Gastroesophageal sphincter (tissue), 4 donors: Measurements from ENCODE around the gene SNX25. TPM values are rescaled to one million over a fixed set of nuclear protein-coding genes. Genes with fewer than 3 reads are reported as not detected.
"Not testable (repeated sequence)": the region's sequence is repeated elsewhere in the genome, so short reads cannot be mapped to it uniquely, and the experiment has no call there.

Experiments used
- ATAC-seq: fragments of 150-250 bp; one replicate; pipeline ENCODE4 v1.9.1; 2016; ENCODE audit warnings: mild to moderate bottlenecking, moderate library complexity
- H3K27ac ChIP-seq, 4 donors: fragments of 200-600 bp; sonication (generic) in 3 of 4; 1 replicate in 3 of 4; 2 replicates in 1 of 4; pipeline ENCODE4 v1.5.1; 2016 to 2019
- H3K27me3 ChIP-seq: fragments of 200-600 bp; sonication (generic); one replicate; pipeline ENCODE4 v1.5.1; 2019
- H3K36me3 ChIP-seq, 2 donors: fragments of 200-600 bp; sonication (generic); one replicate each; pipeline ENCODE4 v1.5.1; 2019; ENCODE audit warnings: control low read depth in 1 of 2
- H3K4me1 ChIP-seq, 3 donors: fragments of 200-600 bp; sonication (generic); 1 replicate in 2 of 3; 2 replicates in 1 of 3; pipeline ENCODE4 v1.5.1; 2016 to 2019; ENCODE audit warnings: control low read depth in 2 of 3
- H3K4me3 ChIP-seq, 2 donors: fragments of 200-600 bp; sonication (generic); one replicate each; pipeline ENCODE4 v1.5.1; 2019; ENCODE audit warnings: mild to moderate bottlenecking in 1 of 2, moderate library complexity in 1 of 2
- H3K9me3 ChIP-seq, 3 donors: fragments of 200-600 bp; sonication (generic); one replicate each; pipeline ENCODE4 v1.5.1; 2017 to 2019; ENCODE audit warnings: control low read depth in 2 of 3
- EP300 ChIP-seq: sonication (generic); formaldehyde crosslinking; IDR thresholded peaks from one replicate; pipeline ENCODE4 v1.6.1; 2017; ENCODE audit warnings: antibody characterized with exemption, mild to moderate bottlenecking
- POLR2A ChIP-seq, 2 donors: fragments of 450-650 bp; IDR thresholded peaks; one replicate each; pipeline ENCODE4 v1.6.1; 2017; ENCODE audit warnings: antibody characterized with exemption in 2 of 2, mild to moderate bottlenecking in 2 of 2, moderate library complexity in 1 of 2
- POLR2AphosphoS5 ChIP-seq: sonication (generic); formaldehyde crosslinking; IDR thresholded peaks from one replicate; pipeline ENCODE4 v1.6.1; 2017; ENCODE audit warnings: antibody characterized with exemption
- WGBS, 2 donors: methylation state at CpG; one replicate each; pipeline ENCODE4 v1.1.5; 2018; ENCODE audit warnings: low coverage in 1 of 2; 5-methylcytosine and 5-hydroxymethylcytosine counted together
- total RNA-seq, 4 donors: library from RNA; depleted of rRNA; stranded (reverse); fragments of >200 nt; gene quantifications; one replicate each; pipeline ENCODE4 v1.1.0, GENCODE V29; 2016
- TF ChIP-seq, protein P1 (sequence below), 4 experiments: fragments of 200-600 bp in 2 of 4; fragments of 450-650 bp in 2 of 4; sonication (generic) in 1 of 4; IDR thresholded peaks; one replicate each; pipeline ENCODE4 v1.5.1; 2017 to 2019; ENCODE audit warnings: antibody characterized with exemption in 4 of 4, mild to moderate bottlenecking in 2 of 4, moderate library complexity in 2 of 4

The SNX25 gene
- total RNA-seq, 4 donors from 2014 or later, result 17.9 to 30.5 (median 24.9) TPM

DNA sequence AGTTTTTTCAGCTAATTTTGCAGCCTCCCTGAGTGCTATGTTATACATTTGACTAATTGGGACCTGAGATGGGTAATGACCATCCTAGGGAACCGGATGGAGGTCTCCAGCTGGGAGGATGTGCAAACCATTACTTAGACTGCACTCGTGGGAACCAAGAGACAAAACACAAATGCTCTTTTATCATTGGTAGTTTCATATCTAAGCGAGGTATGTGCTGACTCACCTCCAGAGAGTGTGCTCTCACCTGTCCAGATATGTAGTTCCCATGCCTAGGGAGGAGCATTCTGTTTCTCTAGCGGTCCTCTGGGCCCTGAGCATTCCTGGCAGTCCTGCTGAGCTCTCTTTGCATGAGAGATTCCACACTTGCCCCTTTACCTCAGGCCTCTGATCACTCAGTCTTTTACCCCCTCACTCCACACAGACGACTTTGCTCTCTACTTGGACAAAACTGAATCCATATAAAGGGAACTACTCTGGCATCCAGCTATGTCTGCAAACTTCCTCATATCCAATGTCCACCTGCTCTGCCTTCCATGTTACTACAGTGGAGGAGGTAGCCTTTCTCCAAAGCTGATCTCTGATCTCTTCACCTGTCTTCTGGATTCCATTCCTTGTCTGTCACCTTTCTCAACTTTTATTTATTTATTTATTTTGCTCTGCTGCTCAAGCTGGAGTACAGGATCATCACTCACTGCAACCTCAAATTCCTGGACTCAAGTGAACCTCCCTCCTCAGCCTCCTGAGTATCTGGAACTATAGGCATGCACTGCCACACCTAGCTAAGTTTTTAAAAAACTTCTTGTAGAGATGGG is 97.9 kb downstream of the SNX25 start:
- H3K27ac ChIP-seq, result no peak overlapping the region
- no peak for ATAC-seq

DNA sequence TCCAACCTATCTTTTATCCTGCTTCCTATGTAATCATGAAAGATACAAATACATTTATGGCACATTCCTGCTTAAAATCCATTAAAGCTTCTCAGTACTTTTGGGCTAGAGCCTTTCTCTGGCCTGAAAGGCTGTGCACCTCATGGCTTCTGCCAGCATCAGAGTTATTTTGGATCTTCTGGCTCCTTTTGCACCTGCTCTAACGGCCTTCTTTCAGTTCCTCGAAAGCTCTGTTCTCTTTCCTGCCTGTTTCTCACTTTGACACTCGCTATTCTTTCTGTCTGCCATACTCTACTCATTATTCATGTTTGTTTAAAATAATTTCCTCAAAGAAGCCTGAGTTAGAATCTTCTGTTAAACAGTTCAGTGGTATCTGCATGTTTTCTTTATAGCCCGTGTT is 100.4 kb downstream of the SNX25 start:
- no peak overlapping the region for H3K4me3 ChIP-seq
- H3K9me3 ChIP-seq, result no peaks in the 10 kb centered on the region
- peaks cover 0 to 63% of the 10 kb centered on the region in 2 donors for H3K36me3 ChIP-seq
- TF ChIP-seq, protein P1, sequence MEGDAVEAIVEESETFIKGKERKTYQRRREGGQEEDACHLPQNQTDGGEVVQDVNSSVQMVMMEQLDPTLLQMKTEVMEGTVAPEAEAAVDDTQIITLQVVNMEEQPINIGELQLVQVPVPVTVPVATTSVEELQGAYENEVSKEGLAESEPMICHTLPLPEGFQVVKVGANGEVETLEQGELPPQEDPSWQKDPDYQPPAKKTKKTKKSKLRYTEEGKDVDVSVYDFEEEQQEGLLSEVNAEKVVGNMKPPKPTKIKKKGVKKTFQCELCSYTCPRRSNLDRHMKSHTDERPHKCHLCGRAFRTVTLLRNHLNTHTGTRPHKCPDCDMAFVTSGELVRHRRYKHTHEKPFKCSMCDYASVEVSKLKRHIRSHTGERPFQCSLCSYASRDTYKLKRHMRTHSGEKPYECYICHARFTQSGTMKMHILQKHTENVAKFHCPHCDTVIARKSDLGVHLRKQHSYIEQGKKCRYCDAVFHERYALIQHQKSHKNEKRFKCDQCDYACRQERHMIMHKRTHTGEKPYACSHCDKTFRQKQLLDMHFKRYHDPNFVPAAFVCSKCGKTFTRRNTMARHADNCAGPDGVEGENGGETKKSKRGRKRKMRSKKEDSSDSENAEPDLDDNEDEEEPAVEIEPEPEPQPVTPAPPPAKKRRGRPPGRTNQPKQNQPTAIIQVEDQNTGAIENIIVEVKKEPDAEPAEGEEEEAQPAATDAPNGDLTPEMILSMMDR (IDR thresholded peaks at IDR 0.05), result no peak
- TF ChIP-seq EP300 (no peak), POLR2AphosphoS5 (no peak), POLR2A (IDR thresholded peaks at IDR 0.05) (no peak)
- 48 to 73% methylated on average over 4 of the region's 4 CpGs for WGBS, 2 donors
- no peak for ATAC-seq
- H3K27ac ChIP-seq, result no peak overlapping the region
- H3K4me1 ChIP-seq, result no peaks in the 10 kb centered on the region
- no peaks in the 10 kb centered on the region for H3K27me3 ChIP-seq

More for the DNA sequence above, 97.9 kb downstream of the SNX25 start:
- WGBS, 2 donors, result 74 to 91% methylated on average over 4 to 5 of the region's 5 CpGs
- Histone ChIP-seq H3K4me1 (no peaks in the 10 kb centered on the region), H3K4me3 (no peak overlapping the region), H3K27me3 (no peaks in the 10 kb centered on the region), H3K36me3 (peaks cover 0 to 47% of the 10 kb centered on the region in 2 donors), H3K9me3 (no peaks in the 10 kb centered on the region)
- TF ChIP-seq POLR2A (IDR thresholded peaks at IDR 0.05) (no peak), POLR2AphosphoS5 (no peak), EP300 (no peak)
- TF ChIP-seq, protein P1 (IDR thresholded peaks at IDR 0.05), result no peak

DNA sequence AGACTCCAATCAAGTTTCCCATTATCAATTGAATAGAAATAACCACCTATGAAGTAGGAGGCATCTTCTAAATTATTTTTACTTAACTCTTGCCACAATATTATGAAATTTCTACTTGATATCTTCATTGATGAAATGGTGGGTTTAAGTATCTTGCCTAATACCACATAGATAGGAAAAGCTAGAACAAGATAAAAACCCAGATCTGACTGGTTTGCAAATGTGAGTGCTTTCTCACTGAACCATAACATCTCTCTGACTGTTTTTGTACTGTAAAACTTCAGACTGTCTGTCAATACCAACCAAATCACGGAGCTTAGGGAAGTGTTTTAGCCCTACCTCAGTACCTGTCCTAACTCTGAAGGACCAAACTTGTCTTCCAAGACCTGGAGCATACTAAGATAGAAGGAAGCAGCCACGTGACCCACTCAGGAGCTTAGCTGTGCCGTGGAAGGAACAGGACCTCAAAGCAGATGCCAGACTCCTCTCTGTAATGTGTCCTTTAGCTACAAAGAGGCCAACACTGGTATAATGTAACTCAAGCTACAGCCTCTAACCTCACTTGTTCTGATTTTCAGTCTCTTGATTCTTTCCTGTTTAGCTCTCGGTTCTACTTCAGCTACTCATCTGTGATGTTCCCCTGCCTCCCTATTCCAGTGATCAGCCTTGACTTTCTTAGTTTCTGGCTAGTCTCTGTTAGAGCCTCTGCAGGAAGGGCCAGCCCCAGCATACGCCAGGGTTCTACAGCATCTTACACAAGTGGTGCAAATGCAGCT is 101.9 kb downstream of the SNX25 start:
- ATAC-seq, result no peak
- Histone ChIP-seq H3K27ac (no peak overlapping the region), H3K36me3 (peaks cover 0 to 69% of the 10 kb centered on the region in 2 donors), H3K4me1 (no peaks in the 10 kb centered on the region), H3K4me3 (no peak overlapping the region), H3K27me3 (no peaks in the 10 kb centered on the region), H3K9me3 (no peaks in the 10 kb centered on the region)
- WGBS, 2 donors, result 94% methylated on average over 5 of the region's 5 CpGs
- no peak for TF ChIP-seq POLR2A (IDR thresholded peaks at IDR 0.05)
- no peak for TF ChIP-seq EP300
- TF ChIP-seq POLR2AphosphoS5, result no peak
- TF ChIP-seq, protein P1 (IDR thresholded peaks at IDR 0.05), result no peak

DNA sequence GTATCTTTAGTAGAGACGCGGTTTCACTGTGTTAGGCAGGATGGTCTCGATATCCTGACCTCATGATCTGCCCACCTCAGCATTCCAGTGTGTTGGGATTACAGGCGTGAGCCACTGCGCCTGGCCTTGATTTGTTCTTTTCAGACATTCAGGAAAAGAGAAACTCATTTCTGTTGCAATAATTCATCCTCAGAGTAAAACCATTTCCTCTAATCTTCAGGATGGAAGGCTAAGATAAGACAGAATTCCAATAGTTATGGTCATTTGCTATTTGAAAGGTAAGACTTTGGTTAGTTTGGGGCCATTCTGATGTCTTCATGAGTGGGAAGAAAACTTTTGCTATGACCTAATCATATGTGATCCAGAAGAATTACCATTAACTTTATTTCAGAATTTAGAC is 103.3 kb downstream of the SNX25 start:
- Histone ChIP-seq H3K4me3 (no peak overlapping the region), H3K36me3 (peaks cover 0 to 68% of the 10 kb centered on the region in 2 donors), H3K27me3 (no peaks in the 10 kb centered on the region), H3K4me1 (no peaks in the 10 kb centered on the region), H3K9me3 (no peaks in the 10 kb centered on the region), H3K27ac (no peak overlapping the region)
- 96 to 100% methylated on average over 5 of the region's 5 CpGs for WGBS, 2 donors
- TF ChIP-seq EP300 (no peak), POLR2AphosphoS5 (no peak), POLR2A (IDR thresholded peaks at IDR 0.05) (no peak)
- TF ChIP-seq, protein P1 (IDR thresholded peaks at IDR 0.05), result no peak
- ATAC-seq, result no peak

DNA sequence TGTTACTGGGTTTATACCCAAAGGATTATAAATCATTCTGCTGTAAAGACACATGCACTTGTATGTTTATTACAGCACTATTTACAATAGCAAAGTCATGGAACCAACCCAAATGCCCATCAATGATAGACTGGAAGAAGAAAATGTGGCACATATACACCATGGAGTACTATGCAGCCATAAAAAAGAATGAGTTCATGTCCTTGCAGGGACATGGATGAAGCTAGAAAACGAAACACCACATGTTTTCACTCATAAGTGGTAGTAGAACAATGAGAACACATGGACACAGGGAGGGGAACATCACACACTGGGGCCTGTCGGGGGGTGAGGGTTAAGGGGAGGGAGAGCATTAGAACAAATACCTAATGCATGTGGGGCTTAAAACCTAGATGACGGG is 108.1 kb downstream of the SNX25 start:
- H3K27me3 ChIP-seq, H3K27ac ChIP-seq, H3K4me3 ChIP-seq, H3K4me1 ChIP-seq, H3K9me3 ChIP-seq, ATAC-seq: not testable (repeated sequence)
- H3K36me3 ChIP-seq, result peaks cover 0 to 52% of the 10 kb centered on the region in 2 donors
- 83% methylated on average over 3 of the region's 3 CpGs; no CpG with 5 or more reads in 1 of the 2 donors for WGBS, 2 donors
